Smooth muscle cell of the brain vasculature (primary cell): ENCODE measurements around the gene CACNB4.

ENCODE experiments used
- DNase-seq: peaks from one replicate; pipeline ENCODE4 v3.0.0-alpha.2; 2012; ENCODE audit warnings: low read depth, low spot score

The CACNB4 gene

DNA sequence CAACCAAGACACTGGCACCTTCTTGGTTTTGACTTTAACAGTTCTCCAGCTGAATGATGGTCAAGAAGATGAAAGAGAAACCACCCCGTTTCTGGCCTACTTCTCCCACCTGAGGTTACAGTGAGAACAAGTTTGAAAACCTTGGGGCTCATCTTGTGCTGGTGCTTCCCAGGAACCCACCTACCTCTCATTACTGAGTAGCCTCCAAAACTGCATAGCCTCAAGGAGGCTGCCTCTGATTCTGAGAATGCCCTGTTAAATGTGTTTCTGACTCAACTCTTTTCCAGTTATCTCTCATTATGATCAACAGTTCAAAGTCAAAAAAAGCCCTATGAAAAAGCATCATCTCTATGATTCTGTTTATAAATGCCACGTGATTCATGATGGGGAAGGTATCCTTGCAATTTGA, 121.9 kb downstream of the CACNB4 start:
- no peak for DNase-seq

DNA sequence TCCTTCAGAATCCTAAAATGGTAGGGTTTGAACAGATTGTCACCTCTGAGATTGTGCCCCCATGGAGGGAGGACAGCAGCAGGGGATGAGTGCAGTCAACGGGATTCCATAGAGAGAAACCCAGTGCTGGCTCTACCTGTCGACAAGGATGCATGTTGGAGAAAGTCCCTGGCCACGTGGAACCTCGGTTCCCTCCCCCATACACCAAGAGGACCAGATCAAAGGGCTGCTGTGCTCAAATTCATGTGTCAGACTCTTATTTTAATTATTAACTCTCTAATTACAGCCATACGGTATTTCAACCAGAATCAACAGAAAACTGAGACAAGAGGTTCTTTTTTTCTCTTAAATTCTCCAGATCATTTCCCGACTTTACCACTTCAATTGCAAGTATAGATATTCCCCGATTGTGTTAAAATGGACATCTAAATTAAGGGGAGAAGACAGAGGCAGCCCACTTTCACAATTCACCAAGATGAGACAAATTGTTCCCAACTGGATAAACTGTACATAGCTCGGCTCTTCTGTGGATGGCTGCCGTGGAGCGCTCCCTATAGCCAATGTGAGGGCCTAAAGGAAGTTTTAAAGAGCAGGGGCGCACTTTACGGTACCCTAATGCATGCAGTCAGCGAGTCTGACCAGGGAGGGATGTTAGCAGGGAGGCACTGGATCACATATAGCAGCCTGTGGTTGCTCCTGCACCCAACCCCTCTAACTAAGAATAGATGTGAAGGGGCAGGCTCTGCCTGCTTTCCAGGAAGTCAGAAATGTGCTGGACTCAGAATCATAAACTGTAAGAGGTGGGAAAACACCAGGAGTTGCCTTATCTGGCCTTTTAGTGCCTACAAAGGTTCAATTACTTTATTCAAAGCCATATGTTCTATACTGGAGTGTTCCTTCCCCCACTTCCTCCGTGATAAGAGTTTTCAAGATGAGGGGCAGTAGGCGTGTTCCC, 123.1 kb downstream of the CACNB4 start:
- no peak for DNase-seq

DNA sequence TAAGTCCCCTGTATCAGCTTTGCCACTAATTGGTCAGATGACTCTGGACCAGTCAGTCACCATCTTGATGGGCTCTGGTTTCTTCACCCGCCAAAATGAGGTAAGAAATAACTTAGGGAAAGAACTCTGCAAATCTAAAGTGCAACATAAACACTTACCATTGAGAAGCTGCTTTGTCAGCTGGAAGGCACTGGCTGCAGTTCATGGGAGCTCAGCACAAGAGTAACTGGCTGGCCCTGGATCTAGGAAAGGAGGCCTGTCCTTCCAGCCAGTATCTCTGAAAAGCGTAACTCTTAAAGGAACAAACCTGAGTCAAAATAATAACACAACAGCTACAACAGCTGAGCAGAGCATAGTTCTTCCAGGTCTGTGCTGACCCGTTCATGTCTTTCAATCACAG, 123.9 kb downstream of the CACNB4 start:
- no peak for DNase-seq

- DNase-seq, result no peak
Observed at GRCh38 chr2:151973901-151974199, 125.0 kb downstream of the CACNB4 start.

GRCh38 chr2:151973013-151973900, 125.6 kb downstream of the CACNB4 start:
- DNase-seq, result no peak

GRCh38 chr2:151972241-151973012, 126.4 kb downstream of the CACNB4 start:
- no peak for DNase-seq

- no peak for DNase-seq
Observed at GRCh38 chr2:151971301-151972051, 127.4 kb downstream of the CACNB4 start.

DNA sequence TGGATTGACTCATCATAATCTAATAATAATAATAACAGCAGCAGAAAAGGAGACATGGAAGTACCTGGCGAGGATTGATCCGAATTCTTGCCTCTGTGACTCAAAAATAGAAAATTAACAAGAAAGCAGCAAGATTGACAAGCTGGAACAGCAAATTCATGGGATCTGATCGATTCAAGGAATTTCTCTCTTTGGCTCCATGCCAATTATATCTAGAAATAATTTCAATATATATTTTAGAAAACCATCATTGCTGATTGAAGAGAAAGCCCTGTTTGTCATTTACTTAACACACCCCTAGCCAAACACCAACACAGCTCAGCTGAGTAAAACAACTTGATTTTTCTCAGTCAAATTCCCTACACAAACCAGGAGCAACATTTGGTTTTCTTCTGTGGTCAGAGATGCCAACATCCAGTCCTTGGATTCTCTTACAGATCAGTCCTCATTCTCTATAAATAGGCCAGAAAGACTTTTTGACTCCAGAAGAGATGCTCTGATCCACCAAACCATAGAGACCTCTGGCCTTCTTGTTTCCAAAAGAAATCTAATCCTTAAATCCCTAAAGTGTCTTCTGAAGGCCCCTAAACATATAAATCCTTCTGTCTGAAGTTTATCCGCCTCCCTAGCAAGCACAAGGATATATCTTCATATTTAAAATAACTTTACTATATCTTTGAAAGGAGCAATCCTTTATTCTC, 129.9 kb downstream of the CACNB4 start:
- DNase-seq, result no peak

GRCh38 chr2:151967829-151968722, 130.8 kb downstream of the CACNB4 start:
- no peak for DNase-seq

DNA sequence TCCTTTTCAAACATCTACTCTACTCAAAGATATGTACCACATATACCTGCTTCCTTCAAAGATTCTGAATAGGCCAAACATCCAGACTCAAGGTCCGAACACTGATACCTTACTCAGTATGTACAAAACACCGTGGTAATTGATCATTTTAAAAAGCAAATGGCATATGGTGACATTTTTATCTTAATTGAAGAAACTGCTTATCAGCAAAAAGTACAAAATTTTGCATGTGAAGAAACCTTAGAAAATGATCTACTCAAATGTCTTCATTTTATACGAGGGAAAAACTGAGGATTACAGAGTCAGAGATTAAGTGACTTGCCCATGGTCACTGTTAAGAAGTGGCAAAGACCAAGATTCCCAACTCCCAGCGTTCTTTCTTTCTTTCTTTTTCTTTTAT, 133.0 kb downstream of the CACNB4 start:
- DNase-seq, result no peak

DNA sequence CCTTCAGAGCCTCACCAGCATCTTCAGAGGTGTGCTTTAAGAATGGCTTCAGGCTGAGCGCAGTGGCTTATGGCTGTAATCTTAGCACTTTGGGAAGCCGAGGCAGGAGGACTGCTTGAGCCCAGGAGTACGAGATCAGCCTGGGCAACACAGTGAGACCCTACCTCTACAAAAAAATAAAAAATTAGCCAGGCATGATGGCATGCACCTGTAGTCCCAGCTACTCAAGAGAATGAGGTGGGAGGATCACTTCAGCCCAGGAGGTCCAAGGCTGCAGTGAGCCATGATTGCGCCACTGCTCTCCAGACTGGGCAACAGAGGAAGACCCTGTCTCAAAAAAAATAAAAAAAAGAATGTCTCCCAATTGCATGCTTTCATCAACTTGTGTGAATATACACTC, 137.3 kb downstream of the CACNB4 start:
- DNase-seq, result no peak

DNA sequence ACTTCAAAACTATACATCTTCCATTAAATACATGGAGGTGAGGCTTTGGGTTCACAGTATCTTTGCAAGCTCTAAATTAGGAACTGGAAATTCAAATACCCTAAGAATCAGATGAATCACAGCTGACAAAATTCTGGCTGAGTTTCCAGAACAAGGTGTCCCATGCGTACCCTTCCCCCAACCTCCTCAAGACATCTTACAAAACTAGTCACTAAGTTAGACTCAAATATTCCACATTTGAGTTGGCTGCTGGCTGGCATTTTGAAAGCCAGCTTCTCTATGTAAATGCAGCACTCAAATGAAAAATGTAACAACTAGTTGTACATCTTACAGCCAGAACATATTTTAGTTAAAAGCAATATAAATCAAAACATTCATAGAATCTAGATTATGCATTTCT, 139.6 kb downstream of the CACNB4 start:
- no peak for DNase-seq

GRCh38 chr2:151953467-151953866, 145.4 kb downstream of the CACNB4 start:
- no peak for DNase-seq

- DNase-seq, result no peak
Observed at GRCh38 chr2:151952691-151953456, 146.0 kb downstream of the CACNB4 start.

- no peak for DNase-seq
Observed at GRCh38 chr2:151947813-151948165, 151.1 kb downstream of the CACNB4 start.

DNA sequence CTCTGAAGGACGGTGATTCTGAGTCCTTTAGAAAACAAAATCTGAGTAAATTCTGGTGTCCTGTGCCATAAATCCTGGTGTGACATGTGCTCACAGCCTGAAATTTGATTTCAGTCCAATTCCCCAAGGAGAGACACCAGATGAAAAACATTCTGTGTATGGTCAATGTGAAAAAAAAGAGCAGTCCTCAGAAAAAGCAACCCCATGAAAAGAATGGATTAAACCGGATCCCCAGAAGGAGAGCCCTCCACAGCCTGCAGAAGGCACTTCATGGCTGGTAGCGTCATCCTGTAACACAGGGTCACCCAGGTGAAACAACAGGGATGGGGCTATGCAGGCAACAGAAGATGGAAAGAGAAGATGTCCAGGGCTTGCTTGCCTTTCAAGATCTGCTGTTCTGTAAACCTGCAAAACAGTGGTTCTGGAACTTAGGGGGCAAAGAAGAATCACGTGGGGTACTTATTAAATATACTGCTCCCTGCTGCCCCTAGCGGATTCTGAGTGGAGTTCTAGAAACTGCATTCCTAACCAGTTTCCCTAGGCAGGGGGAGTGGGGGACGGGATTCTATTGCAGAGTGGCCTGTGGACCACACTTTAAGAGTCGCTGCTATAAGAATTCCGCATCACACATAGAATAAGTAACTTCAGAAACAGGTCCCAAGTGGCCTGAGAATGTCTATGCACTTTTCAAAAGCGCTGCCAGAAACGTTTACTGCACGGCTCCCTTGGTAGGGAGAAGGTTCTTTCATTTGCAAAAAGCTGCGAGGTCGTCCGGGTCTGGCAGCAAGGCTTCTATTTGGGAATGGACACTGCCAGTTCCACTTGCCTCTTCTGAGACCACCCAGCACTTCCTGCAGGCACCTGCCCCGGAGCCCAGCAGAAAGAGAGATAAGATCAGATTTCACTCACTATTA, 151.7 kb downstream of the CACNB4 start:
- DNase-seq, result no peak

DNA sequence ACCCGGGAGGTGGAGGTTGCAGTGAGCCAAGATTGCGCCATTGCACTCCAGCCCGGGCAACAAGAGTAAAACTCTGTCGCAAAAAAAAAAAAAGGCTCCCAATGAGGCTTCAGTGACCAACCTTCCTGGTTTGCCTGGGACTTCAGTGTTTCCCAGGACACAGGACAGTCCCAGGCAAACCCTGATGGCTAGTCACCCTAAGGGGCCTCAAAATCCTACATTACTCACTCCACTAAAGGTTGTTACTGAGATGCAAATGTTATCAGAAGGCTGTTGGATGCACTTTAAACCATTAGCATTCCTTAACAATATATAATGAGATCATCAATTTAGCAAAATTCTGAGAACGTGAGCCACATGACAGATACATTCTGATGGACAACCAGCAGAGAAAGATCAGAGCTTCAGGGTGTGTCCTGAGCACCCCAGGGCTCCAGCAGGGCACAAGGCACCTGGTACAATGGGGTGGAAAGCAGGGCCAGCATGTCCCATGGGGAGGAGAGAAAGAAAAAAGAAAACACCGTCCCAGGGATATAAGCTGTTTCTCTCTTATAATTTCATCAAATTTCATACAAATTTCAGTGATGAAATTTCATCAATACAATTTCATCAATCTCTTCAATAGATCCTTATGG, 152.5 kb downstream of the CACNB4 start:
- DNase-seq, result no peak
